Measurements from ENCODE around the gene SOD2. TPM values are rescaled to one million over a fixed set of nuclear protein-coding genes. Genes with fewer than 3 reads are reported as not detected.
"Not testable (repeated sequence)": the region's sequence is repeated elsewhere in the genome, so short reads cannot be mapped to it uniquely, and the experiment has no call there.

Gene SOD2
- total RNA-seq, 1 experiment from 2014 or later, result 90.8 TPM

DNA sequence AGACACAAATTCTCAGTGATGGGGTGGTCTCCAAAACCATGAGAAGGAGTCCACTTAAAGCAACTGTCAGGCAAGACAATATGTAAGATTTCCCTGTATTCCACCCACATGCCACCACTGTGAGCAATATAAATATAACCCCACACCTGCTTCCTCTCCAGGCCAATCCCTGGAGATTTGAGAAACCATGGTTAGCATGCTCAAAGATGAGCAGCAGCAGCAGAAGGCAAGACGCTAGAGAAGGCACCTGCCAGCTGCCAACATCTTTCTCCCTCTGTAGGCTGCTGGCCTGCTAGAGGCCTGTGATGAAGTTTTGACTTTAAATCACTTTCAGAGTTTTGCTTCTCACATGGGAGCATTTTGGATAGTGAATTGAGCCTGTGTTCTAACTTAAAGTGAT, 7.9 kb upstream of the SOD2 start:
- no peaks in the 10 kb centered on the region for H3K36me3 ChIP-seq (replicated peaks; ENCODE audit: control insufficient read depth, insufficient read depth, low read length)
- no peak for DNase-seq
- H3K27me3 ChIP-seq (ENCODE audit: control insufficient read depth, insufficient read depth, low read length), result no peaks in the 10 kb centered on the region
- H3K4me3 ChIP-seq (ENCODE audit: insufficient read depth, low read depth, low read length), result no peak overlapping the region

- no peak overlapping the region for H3K4me3 ChIP-seq (ENCODE audit: insufficient read depth, low read depth, low read length)
- no peaks in the 10 kb centered on the region for H3K27me3 ChIP-seq (ENCODE audit: control insufficient read depth, insufficient read depth, low read length)
- no peak for DNase-seq
- H3K36me3 ChIP-seq (replicated peaks; ENCODE audit: control insufficient read depth, insufficient read depth, low read length), result no peaks in the 10 kb centered on the region
Observed at GRCh38 chr6:159695984-159696383, 2.9 kb upstream of the SOD2 start.

DNA sequence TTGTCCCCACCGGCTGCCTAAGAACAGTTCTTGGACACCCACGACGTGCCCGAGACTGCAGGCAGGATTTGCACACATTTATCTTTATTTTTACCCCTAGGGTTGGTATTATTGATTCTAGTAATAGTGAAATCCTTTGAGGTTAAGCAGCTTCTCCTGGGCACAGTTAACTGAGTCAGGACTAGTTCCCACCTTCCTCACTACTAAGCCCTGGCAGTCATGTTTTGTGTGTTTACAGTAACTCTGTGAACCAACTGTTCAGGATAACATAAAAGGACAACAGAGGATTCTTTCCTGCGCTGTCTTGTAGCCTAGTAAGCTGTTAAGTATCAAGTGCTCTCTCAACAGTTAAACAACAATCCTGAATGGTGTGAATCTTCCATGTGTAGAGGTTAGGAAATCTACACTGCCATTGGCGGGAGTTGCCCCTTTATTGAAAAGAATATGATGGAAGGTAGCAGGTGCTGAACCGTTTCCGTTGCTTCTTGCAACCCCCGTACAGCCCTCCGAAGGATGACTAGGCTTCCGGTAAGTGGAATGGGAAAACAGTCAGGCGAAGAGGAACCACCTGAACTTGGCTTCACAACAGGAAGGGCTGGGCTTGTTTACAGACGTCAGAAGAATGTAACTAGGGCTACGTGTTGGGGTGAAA, 979 bp upstream of the SOD2 start:
- DNase-seq, result peak; percentile 23

DNA sequence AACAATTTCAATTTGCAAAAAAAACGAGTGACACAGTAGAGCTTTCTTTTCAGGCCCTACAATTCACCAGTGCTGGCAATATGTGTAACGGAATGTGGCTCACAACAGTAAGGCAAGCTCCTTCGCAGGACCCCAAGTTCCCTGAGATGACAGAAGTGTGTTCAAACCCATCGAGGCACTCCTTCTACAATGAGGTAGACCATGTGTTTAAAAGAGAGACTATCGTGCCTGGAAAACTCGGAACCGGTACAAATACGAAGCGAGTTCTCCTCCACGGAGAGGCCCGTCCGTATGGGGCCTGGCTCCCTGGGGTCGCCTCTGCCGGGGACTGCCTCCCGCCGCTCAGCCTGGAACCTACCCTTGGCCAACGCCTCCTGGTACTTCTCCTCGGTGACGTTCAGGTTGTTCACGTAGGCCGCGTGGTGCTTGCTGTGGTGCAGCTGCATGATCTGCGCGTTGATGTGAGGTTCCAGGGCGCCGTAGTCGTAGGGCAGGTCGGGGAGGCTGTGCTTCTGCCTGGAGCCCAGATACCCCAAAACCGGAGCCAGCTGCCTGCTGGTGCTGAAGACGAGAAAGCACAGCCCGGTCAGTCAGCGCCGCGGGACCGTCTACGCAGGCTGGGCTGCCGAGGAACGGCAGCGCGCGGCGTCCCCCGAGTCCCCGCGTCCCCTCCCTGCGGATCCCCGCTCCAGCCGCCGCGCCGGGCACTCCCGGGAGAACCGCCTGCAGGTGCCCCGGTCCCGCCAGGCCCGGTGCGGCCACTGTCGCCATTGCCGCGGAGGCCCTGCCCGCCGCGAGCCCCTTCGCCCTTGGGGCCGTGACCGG, 526 bp downstream of the SOD2 start:
- Histone ChIP-seq H3K27me3 (ENCODE audit: control insufficient read depth, insufficient read depth, low read length) (no peaks in the 10 kb centered on the region), H3K4me3 (ENCODE audit: insufficient read depth, low read depth, low read length) (peak overlapping the region; percentile 83), H3K36me3 (replicated peaks; ENCODE audit: control insufficient read depth, insufficient read depth, low read length) (peaks cover 2% of the 10 kb centered on the region)
- DNase-seq, result no peak

More for the DNA sequence above, 979 bp upstream of the SOD2 start:
- Histone ChIP-seq H3K4me3 (ENCODE audit: insufficient read depth, low read depth, low read length) (peak overlapping the region; percentile 83), H3K27me3 (ENCODE audit: control insufficient read depth, insufficient read depth, low read length) (no peaks in the 10 kb centered on the region), H3K36me3 (replicated peaks; ENCODE audit: control insufficient read depth, insufficient read depth, low read length) (peaks cover 1% of the 10 kb centered on the region)

- peaks cover 2% of the 10 kb centered on the region for H3K36me3 ChIP-seq (replicated peaks; ENCODE audit: control insufficient read depth, insufficient read depth, low read length)
- no peaks in the 10 kb centered on the region for H3K27me3 ChIP-seq (ENCODE audit: control insufficient read depth, insufficient read depth, low read length)
- peak; percentile 32 for DNase-seq
- H3K4me3 ChIP-seq (ENCODE audit: insufficient read depth, low read depth, low read length), result peak overlapping the region; percentile 83
Observed at GRCh38 chr6:159691963-159692287, 1.1 kb downstream of the SOD2 start.

DNA sequence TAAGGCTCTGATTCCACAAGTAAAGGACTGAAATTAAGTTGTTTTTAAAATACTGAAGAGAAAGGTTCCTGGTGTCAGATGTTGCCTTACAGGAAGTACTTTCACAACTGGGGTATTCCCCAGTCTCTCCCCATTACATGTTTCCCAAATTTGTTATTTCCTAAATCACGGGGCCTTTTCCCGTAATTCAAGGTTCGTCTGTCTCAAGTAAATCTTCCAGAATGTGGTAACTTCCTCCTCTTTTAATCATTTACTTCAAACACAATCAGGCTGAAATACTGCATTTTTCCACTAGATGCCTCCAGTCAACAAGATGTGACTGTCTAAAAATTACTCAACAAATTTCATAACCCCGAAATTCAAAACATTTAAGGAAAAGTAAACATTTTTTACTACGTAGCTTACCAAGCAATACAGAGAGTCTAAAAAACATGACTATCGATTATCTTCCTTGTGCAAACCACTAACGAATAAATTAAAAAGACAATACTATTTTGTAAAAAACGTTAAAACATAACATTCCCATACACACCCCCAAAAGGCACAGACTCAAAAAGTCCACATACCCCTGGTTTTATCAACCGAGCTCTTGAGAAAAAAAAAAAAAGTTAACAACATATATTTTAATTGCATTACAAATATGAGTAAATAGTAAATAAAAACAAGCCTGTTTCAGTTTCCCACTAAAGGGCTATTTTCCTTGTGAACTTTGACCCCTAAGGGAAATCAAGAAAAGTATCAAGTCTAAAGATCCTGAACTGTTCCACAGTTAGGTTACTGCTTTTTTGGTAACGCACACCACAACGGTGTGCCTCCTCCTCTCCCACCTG, 1.7 kb downstream of the SOD2 start:
- H3K36me3 ChIP-seq (replicated peaks; ENCODE audit: control insufficient read depth, insufficient read depth, low read length), result peaks cover 2% of the 10 kb centered on the region
- no peak overlapping the region; the same call in 1 of the 2 replicates for H3K4me3 ChIP-seq (ENCODE audit: insufficient read depth, low read depth, low read length)
- no peaks in the 10 kb centered on the region for H3K27me3 ChIP-seq (ENCODE audit: control insufficient read depth, insufficient read depth, low read length)
- DNase-seq, result peak; percentile 22

- DNase-seq; H3K27me3 ChIP-seq (ENCODE audit: control insufficient read depth, insufficient read depth, low read length); H3K4me3 ChIP-seq (ENCODE audit: insufficient read depth, low read depth, low read length); H3K36me3 ChIP-seq (replicated peaks; ENCODE audit: control insufficient read depth, insufficient read depth, low read length): not testable (repeated sequence)
Observed at GRCh38 chr6:159690135-159690534, 2.9 kb downstream of the SOD2 start.

DNA sequence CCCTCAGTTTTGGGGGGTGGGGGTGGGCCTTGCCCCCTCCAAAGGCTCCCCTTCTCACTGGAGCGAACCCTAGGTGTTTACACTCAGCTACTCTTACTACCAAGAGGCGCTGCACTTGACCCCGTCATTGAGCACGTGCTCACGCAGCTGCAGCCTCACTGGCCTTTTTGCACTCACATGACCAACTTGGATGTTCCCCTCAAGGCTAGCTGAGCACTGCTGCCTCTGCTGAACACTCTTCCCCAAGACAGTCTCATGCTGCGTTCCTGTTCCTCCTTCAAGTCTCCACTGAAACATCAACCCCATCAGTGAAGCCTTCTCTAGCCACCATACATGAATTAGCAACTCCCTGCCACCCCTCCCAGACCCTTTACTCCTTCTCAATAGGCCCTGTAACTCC, 4.0 kb downstream of the SOD2 start:
- Histone ChIP-seq H3K27me3 (ENCODE audit: control insufficient read depth, insufficient read depth, low read length) (no peaks in the 10 kb centered on the region), H3K4me3 (ENCODE audit: insufficient read depth, low read depth, low read length) (no peak overlapping the region), H3K36me3 (replicated peaks; ENCODE audit: control insufficient read depth, insufficient read depth, low read length) (peaks cover 6% of the 10 kb centered on the region)
- DNase-seq, result no peak

DNA sequence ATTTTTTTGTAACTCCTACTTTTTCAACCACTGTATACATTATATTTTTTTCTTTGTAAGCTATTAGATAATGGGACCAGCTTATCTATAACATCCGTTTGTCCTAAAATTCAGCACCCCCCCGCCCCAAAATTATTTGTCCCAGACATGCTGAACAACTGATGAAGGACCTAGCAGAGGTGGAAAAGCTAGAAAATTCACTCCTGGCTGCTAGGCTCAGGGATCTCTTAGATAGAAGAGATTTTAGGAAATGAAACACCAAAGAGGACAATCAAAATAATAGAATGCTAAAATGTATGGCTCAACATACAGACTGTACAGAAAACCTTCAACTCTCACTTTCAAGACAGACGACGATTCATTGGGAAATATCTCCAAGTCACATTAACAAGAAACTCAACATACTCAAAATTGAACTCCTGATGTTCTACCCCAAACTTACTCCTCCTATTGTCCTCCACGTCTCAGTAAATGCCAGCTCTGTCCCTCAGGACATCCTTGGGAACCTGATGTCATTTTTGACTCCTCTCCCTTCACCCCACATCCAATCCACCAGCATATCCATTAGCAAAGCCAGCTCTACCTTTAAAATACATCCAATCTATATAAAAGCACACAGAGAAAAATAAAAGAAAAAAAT, 4.7 kb downstream of the SOD2 start:
- H3K36me3 ChIP-seq (replicated peaks; ENCODE audit: control insufficient read depth, insufficient read depth, low read length), result peaks cover 7% of the 10 kb centered on the region
- no peak for DNase-seq
- no peak overlapping the region for H3K4me3 ChIP-seq (ENCODE audit: insufficient read depth, low read depth, low read length)
- no peaks in the 10 kb centered on the region for H3K27me3 ChIP-seq (ENCODE audit: control insufficient read depth, insufficient read depth, low read length)

- no peak overlapping the region for H3K4me3 ChIP-seq (ENCODE audit: insufficient read depth, low read depth, low read length)
- DNase-seq, result no peak
Observed at GRCh38 chr6:159687341-159687740, 5.7 kb downstream of the SOD2 start.

DNA sequence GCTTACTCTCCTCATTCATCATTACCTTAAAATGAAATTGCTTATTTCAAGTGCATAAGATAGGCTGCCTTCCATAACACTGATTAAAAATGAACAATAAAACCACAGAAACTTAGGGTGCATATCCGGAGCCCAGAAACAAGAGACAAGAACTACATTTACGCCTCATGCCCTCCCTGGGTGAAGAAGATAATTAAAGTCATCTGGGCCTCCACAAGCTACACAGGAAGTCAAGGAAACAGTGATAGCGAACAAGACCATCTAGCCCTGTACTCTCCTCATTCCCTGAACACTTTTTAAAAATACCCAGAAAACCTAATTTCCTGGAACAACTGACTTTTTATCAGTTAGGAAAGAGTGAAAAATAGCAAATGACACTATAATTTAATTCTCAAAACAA, 6.3 kb downstream of the SOD2 start:
- Histone ChIP-seq H3K4me3 (ENCODE audit: insufficient read depth, low read depth, low read length) (no peak overlapping the region), H3K36me3 (replicated peaks; ENCODE audit: control insufficient read depth, insufficient read depth, low read length) (peaks cover 11% of the 10 kb centered on the region), H3K27me3 (ENCODE audit: control insufficient read depth, insufficient read depth, low read length) (no peaks in the 10 kb centered on the region)
- DNase-seq, result no peak

More at GRCh38 chr6:159687341-159687740, 5.7 kb downstream of the SOD2 start:
- Histone ChIP-seq H3K36me3 (replicated peaks; ENCODE audit: control insufficient read depth, insufficient read depth, low read length) (peaks cover 8% of the 10 kb centered on the region), H3K27me3 (ENCODE audit: control insufficient read depth, insufficient read depth, low read length) (no peaks in the 10 kb centered on the region)

- DNase-seq, result no peak
- peaks cover 11% of the 10 kb centered on the region for H3K36me3 ChIP-seq (replicated peaks; ENCODE audit: control insufficient read depth, insufficient read depth, low read length)
- H3K27me3 ChIP-seq (ENCODE audit: control insufficient read depth, insufficient read depth, low read length), result no peaks in the 10 kb centered on the region
- no peak overlapping the region for H3K4me3 ChIP-seq (ENCODE audit: insufficient read depth, low read depth, low read length)
Observed at GRCh38 chr6:159686040-159686439, 7.0 kb downstream of the SOD2 start.

DNA sequence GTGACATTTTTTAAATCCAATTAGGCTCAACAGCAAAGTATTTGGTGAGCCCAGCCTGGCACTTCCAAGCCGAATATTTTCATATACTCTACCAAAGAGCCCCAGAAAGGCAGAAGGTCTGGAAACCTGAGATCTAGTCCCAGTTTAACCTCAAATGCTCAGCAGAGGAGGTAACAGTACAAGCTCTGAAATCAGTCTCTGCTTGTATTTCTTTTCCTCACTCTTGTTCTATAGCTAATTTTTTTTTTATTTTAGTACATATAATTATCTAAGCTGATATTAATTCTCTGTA, 9.1 kb downstream of the SOD2 start:
- DNase-seq, result no peak
- H3K36me3 ChIP-seq (replicated peaks; ENCODE audit: control insufficient read depth, insufficient read depth, low read length), result peaks cover 9% of the 10 kb centered on the region
- H3K27me3 ChIP-seq (ENCODE audit: control insufficient read depth, insufficient read depth, low read length), result no peaks in the 10 kb centered on the region
- no peak overlapping the region for H3K4me3 ChIP-seq (ENCODE audit: insufficient read depth, low read depth, low read length)

GRCh38 chr6:159682810-159683209, 10.2 kb downstream of the SOD2 start:
- Histone ChIP-seq H3K27me3 (ENCODE audit: control insufficient read depth, insufficient read depth, low read length) (no peaks in the 10 kb centered on the region), H3K4me3 (ENCODE audit: insufficient read depth, low read depth, low read length) (no peak overlapping the region), H3K36me3 (replicated peaks; ENCODE audit: control insufficient read depth, insufficient read depth, low read length) (peaks cover 9% of the 10 kb centered on the region)
- no peak for DNase-seq

Measured in H7 (cell line).